NB4 (cell line): ENCODE data around the gene DCUN1D2.

Source experiments
- DNase-seq: peaks from one replicate; pipeline ENCODE4 v3.0.0; 2010; ENCODE audit warnings: low read depth
- H3K4me3 ChIP-seq: one replicate; pipeline ENCODE4 v1.5.1; 2011; ENCODE audit warnings: mild to moderate bottlenecking, low read depth, low read length, moderate library complexity
- MYC ChIP-seq: IDR thresholded peaks from 2 replicates; pipeline ENCODE4 v1.6.1; 2011; ENCODE audit warnings: low read depth, low read length
- POLR2A ChIP-seq: IDR thresholded peaks from 2 replicates; pipeline ENCODE4 v1.6.1; 2011; ENCODE audit warnings: mild to moderate bottlenecking; ENCODE audit not compliant: insufficient read length; ENCODE audit errors: extremely low read depth
- TF ChIP-seq, protein P1 (sequence below): IDR thresholded peaks from 2 replicates; pipeline ENCODE4 v1.6.1; 2011; ENCODE audit warnings: low read depth, low read length
- TF ChIP-seq, protein P2 (sequence below): IDR thresholded peaks from one replicate; pipeline ENCODE4 v1.5.1; 2012; ENCODE audit warnings: low read depth, low read length

Gene DCUN1D2

DNA sequence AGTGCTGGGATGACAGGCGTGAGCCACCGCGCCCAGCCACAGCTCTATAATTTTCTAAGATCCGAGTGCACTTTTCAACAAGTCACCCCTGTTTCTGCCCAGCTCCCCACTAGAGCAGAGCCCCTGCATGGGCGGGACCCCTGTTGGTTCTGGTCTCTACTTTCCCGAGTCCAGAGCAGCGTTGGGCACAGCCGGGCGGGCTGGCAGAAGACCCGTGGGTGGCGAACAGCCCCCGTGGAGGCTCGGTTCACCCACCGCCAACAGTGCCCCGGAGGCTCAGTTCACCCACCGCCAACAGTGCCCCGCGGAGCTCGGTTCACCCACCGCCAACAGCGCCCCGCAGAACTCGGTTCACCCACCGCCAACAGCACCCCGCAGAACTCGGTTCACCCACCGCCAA, 78.1 kb downstream of the DCUN1D2 start:
- H3K4me3 ChIP-seq: no peak overlapping the region
- TF ChIP-seq POLR2A: no peak
- TF ChIP-seq, protein P1, sequence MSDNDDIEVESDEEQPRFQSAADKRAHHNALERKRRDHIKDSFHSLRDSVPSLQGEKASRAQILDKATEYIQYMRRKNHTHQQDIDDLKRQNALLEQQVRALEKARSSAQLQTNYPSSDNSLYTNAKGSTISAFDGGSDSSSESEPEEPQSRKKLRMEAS: no peak
- TF ChIP-seq, protein P2, sequence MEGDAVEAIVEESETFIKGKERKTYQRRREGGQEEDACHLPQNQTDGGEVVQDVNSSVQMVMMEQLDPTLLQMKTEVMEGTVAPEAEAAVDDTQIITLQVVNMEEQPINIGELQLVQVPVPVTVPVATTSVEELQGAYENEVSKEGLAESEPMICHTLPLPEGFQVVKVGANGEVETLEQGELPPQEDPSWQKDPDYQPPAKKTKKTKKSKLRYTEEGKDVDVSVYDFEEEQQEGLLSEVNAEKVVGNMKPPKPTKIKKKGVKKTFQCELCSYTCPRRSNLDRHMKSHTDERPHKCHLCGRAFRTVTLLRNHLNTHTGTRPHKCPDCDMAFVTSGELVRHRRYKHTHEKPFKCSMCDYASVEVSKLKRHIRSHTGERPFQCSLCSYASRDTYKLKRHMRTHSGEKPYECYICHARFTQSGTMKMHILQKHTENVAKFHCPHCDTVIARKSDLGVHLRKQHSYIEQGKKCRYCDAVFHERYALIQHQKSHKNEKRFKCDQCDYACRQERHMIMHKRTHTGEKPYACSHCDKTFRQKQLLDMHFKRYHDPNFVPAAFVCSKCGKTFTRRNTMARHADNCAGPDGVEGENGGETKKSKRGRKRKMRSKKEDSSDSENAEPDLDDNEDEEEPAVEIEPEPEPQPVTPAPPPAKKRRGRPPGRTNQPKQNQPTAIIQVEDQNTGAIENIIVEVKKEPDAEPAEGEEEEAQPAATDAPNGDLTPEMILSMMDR: no peak
- no peak for TF ChIP-seq MYC
- DNase-seq: no peak

DNA sequence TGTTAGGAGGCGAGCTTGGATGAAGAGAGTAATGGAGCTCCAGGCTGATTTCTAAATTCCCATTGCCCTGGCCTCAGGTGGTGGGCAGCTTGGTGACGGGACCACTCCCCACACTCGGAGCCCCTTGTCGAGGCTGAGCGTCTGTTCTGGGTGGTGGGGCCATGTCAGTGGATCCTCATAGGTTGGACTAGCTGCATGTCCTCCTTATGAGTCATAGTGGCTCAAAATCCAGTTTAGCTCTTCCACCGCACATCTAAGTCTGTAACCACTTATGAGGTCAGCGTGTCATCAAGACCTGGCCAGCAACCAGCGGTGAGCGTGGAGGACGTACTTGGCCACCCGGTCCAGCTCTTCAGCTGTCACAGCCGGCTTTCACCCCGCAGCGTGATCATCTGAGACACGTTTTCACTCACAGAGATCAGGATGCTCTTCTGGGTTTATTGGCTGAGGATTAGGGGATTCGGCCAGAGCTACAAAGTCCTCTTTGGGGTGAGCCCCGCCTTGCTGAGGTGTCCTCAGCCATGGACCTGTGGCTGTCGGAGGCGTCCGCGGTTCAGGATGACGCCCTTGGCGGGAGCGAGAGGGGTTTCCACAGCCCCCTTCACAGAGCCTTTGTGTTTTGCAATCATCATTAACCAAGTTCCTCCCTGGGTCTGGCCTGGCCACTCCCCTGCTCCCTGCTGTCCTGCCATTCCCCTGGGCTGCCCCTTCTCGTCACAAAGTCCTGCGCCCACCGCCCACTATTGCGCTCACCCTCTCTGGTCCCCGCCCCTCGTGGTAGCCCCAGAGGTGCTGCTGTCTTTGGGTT, 79.1 kb downstream of the DCUN1D2 start:
- peak overlapping the region; percentile 65 for H3K4me3 ChIP-seq
- DNase-seq: peak; percentile 84

DNA sequence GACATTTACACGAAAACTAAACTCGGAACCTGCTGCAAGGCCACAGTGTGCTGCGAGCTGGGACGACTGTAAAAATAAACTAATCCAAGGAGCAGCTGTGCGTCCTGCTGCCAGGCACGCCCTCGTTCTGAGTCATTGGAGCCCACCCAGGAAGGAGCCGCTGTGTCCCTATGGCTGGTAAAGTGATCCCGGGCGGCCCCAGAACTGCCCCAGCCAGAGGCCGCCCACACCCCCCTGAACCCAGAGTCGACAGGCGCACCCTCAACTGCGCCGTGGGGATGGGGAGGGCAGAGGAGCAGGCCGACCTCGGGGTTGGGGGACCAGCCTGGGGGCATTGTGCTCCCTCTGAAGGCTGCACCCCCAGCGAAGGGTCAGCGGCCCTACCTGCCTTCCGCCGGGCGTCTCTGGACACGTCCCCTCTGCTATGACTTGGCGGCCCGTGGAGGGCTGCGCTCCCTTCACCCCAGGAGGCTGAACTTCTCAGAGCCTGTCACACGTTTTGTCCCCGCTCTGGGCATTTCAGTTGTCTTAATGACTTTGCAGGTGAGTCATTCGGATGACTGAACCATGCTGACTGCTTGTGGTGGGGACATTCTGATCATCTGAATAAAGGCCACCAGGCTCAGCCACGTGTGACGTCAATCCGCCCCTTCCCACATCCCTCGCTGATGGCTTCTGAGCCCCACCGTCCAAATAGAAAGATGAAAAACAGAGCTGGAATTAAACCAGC, 79.9 kb downstream of the DCUN1D2 start:
- TF ChIP-seq, protein P1: peak; percentile 90
- peak; percentile 73 for TF ChIP-seq MYC
- no peak for TF ChIP-seq POLR2A
- TF ChIP-seq, protein P2: no peak
- DNase-seq: peak; percentile 88
- H3K4me3 ChIP-seq: peak overlapping the region; percentile 65

More for the DNA sequence above, 79.1 kb downstream of the DCUN1D2 start:
- TF ChIP-seq, protein P1: no peak
- no peak for TF ChIP-seq POLR2A
- TF ChIP-seq, protein P2: no peak
- 0 out of 2 replicates have a peak, but pooled peaks have one; percentile 16 for TF ChIP-seq MYC

DNA sequence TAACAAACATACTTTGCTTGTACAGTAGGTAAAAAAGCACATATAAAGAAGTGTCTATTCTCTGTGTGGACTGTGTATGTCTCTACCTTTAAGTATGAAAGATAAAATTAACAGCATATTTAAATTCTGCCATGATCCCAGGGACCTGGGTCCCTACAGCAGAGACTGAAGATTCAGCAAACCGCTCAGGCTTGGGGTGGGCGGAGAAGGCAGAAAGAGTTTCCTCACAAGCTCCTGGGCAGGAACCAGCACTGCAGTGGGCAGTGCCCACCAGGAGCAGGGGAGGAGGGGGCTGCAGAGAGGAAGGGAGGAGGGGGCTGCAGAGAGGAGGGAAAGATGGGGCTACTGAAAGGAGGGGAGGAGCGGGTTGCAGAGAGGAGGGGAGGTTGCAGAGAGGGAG, 81.9 kb downstream of the DCUN1D2 start:
- H3K4me3 ChIP-seq: no peak overlapping the region
- no peak for DNase-seq
- TF ChIP-seq, protein P1: no peak

DNA sequence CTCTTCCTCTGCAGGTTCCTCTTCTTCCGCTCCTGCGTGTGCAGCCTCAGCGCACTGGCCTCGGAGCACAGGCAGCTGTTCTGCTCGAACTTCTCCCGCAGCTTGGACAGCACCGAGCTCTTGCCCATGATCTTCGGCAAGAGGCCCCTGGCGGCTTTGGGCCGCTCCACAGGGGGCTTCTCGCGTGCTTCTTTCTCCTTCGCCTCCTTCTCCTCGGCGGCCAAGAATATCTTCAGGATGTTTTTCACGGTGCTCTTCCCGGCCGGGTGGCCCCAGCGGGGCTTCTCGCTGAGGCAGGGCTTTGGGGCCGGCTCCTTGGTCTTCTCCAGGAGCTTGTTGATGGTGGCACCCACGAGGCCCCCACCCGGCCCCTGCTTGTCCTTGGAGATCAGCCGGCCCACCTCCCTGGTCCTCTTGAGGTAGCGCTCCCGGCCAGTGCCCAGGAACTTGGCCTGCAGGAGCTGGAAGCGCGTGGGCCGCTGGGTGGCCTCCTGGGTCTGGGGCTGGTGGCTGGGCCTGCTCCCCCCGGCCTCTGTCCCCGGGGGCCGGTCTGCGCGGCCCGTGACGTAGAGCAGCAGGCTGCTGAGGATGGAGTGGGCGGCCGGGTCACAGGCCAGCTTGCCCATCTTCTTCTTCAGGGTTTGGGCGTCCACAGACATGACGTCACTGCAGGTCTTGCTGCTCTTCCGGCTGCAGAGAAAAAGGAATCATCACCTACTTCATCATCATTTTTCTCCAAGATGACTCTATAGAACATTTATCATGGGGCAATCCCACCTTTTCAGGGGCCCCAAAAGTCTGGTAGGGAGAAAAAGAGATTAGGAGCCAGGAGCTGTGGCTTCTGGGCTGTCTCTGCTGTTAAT, 82.7 kb downstream of the DCUN1D2 start:
- TF ChIP-seq MYC (no peak), POLR2A (no peak)
- TF ChIP-seq, protein P2: no peak
- TF ChIP-seq, protein P1: no peak
- DNase-seq: no peak
- no peak overlapping the region for H3K4me3 ChIP-seq
